Ovary (tissue), 9 donors: ENCODE results near the gene ETV6. TPM values are rescaled to one million over a fixed set of nuclear protein-coding genes. Genes with fewer than 3 reads are reported as not detected.

ENCODE experiments used
- DNase-seq, 5 donors: peaks; one replicate each; pipeline ENCODE4 v3.0.0-alpha.2; 2019 to 2020
- H3K27ac ChIP-seq, 2 donors: fragments of 200-600 bp; one replicate each; pipeline versions ENCODE4 v1.5.1 to v1.8.0; 2019 to 2022
- H3K27me3 ChIP-seq: fragments of 200-600 bp; one replicate; pipeline ENCODE4 v1.8.0; 2022
- H3K36me3 ChIP-seq: fragments of 200-600 bp; sonication (generic); one replicate; pipeline ENCODE4 v1.5.1; 2019
- H3K4me1 ChIP-seq: one replicate; pipeline ENCODE4 v1.8.1; 2013; ENCODE audit warnings: mild to moderate bottlenecking, moderate library complexity; ENCODE audit not compliant: insufficient read depth
- H3K4me3 ChIP-seq: fragments of 200-600 bp; sonication (generic); one replicate; pipeline ENCODE4 v1.5.1; 2017
- H3K9me3 ChIP-seq, 2 donors: fragments of 200-600 bp in 1 of 2; sonication (generic) in 1 of 2; one replicate each; pipeline versions ENCODE4 v1.5.1 to v1.8.1; 2013 to 2019; ENCODE audit warnings: mild to moderate bottlenecking in 1 of 2, moderate library complexity in 1 of 2
- EP300 ChIP-seq: sonication (generic); formaldehyde crosslinking; IDR thresholded peaks from one replicate; pipeline ENCODE4 v1.6.1; 2017; ENCODE audit warnings: antibody characterized with exemption
- POLR2A ChIP-seq: fragments of 450-650 bp; IDR thresholded peaks from one replicate; pipeline ENCODE4 v1.6.1; 2017; ENCODE audit warnings: antibody characterized with exemption, mild to moderate bottlenecking, moderate library complexity
- WGBS, 3 donors: extraction: QIAGEN DNeasy Blood & Tissue Kit in 1 of 3; methylation state at CpG; one replicate each; pipeline versions ENCODE4 v1.1.5 to v1.1.7; 2013 to 2017; 5-methylcytosine and 5-hydroxymethylcytosine counted together
- intact Hi-C, 4 donors: fragments of 100-400 bp; cut with DNase I; formaldehyde crosslinking; loops; one replicate each; pipeline versions ENCODE4 v1.11.0 to v1.15.1; 2022 to 2023
- polyA plus RNA-seq, 2 donors: library from polyadenylated mRNA; stranded (reverse); fragments of 200-250 nt in 1 of 2; fragments of 350-450 nt in 1 of 2; fragmentation: Illumina TruSeq in 1 of 2; extraction: RNeasy Lipid Tissue Mini Kit (QIAGEN cat#74804) in 1 of 2; gene quantifications; one replicate each; pipeline ENCODE4 v1.2.3, GENCODE V29; 2013 to 2014
- total RNA-seq, 7 donors: library from RNA; depleted of rRNA in 2 of 7; stranded (reverse); fragments of >200 nt in 2 of 7; fragmentation: NEBNext Ultra II Directional in 3 of 7; extraction: Animal tissue kit (Norgen Biotek cat#: 25700) in 3 of 7; gene quantifications; one replicate each; pipeline versions ENCODE4 v1.1.0 to v1.2.4, GENCODE V29; 2016 to 2023
- TF ChIP-seq, protein P1 (sequence below), 3 donors: fragments of 450-650 bp in 2 of 3; fragments of 200-600 bp in 1 of 3; IDR thresholded peaks; one replicate each; pipeline versions ENCODE4 v1.5.1 to v1.8.0; 2016 to 2022; ENCODE audit warnings: antibody characterized with exemption in 3 of 3, mild to moderate bottlenecking in 1 of 3
- donor health status: DM: no; HTN: no; CAD: no; lungs with moderate emphysema.
- donor health status: DM: no; HTN: no; CAD: no.
- donor health status: Bipolar disorder and iron deficiency.
- donor health status: DM: yes; HTN: yes; CAD: no.
- donor health status: DM: no; HTN: no; CAD: no.
- donor health status: DM: yes; HTN: yes; CAD: no.

The ETV6 gene
- total and polyA plus RNA-seq, 9 donors, result 4.4 to 34.6 (median 18.3) TPM

DNA sequence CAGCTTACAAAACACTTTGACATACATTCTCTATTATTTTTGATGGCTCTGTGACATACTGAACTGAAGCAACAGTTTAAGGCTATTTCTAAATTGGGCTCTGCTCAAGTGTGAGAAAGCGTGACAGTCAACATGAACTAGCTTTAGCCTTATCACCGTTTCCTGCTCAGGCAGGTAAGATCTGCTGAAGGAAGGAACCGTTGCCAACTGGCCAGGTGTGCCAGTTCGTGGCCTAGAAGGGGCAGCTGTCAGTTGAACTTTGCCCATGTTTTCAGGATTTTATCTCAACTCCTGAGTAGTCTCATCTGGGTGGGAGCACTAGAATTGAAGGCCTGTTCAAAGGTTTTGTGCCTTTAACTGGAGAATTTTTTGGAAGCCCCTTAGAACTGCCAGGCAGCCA lies 79.5 kb downstream of the ETV6 start:
- no peaks in the 10 kb centered on the region for H3K36me3 ChIP-seq
- intact Hi-C loops, result no loop called here
- no peaks in the 10 kb centered on the region for H3K27me3 ChIP-seq
- no peaks in the 10 kb centered on the region for H3K9me3 ChIP-seq
- H3K27ac ChIP-seq, result no peak overlapping the region
- H3K4me1 ChIP-seq, result peaks cover 11% of the 10 kb centered on the region
- DNase-seq, result no peak
- no peak overlapping the region for H3K4me3 ChIP-seq
- 65 to 74% (median 73%) methylated on average over 4 of the region's 4 CpGs for WGBS, 3 donors
- no peak for TF ChIP-seq POLR2A
- TF ChIP-seq, protein P1, sequence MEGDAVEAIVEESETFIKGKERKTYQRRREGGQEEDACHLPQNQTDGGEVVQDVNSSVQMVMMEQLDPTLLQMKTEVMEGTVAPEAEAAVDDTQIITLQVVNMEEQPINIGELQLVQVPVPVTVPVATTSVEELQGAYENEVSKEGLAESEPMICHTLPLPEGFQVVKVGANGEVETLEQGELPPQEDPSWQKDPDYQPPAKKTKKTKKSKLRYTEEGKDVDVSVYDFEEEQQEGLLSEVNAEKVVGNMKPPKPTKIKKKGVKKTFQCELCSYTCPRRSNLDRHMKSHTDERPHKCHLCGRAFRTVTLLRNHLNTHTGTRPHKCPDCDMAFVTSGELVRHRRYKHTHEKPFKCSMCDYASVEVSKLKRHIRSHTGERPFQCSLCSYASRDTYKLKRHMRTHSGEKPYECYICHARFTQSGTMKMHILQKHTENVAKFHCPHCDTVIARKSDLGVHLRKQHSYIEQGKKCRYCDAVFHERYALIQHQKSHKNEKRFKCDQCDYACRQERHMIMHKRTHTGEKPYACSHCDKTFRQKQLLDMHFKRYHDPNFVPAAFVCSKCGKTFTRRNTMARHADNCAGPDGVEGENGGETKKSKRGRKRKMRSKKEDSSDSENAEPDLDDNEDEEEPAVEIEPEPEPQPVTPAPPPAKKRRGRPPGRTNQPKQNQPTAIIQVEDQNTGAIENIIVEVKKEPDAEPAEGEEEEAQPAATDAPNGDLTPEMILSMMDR (IDR thresholded peaks at IDR 0.05), result no peak

DNA sequence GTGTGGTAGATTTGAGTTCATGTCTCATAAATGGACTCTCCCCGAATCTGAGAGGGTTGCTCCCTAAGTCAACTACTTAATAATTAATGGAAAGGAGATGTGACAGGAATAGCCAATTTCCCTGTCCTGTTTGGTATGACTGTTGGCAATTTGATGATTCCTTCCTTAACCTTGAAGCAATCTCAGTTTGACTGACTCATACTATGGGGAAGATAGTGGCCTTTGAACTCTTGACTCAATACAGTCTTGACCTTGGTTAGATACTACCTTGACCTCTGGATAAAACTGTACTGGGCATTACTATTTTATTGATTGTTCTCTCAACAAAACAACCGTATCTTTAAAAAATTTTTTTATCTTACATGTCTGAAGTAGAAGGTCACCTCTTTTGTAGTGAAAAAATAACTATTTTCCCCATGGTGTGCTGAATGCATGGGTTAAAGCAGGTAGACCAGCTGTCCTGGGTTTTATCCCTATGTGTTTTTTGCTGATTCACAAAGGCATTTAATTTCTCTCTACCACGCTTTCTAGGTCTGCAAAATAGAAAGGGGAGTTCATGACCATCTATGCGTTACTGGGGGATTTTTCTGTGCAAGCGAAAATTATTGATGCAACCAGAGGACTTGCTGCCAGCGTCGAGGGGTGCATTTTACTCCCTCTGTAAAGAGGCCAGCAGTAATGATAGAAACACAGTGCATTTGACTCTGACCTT lies 80.1 kb downstream of the ETV6 start:
- H3K36me3 ChIP-seq, result no peaks in the 10 kb centered on the region
- 81 to 84% (median 81%) methylated on average over 7 of the region's 7 CpGs for WGBS, 3 donors
- no peaks in the 10 kb centered on the region for H3K27me3 ChIP-seq
- H3K4me3 ChIP-seq, result no peak overlapping the region
- TF ChIP-seq EP300, result no peak
- no peak for TF ChIP-seq POLR2A
- TF ChIP-seq, protein P1 (IDR thresholded peaks at IDR 0.05), result no peak
- no peak overlapping the region for H3K27ac ChIP-seq
- H3K4me1 ChIP-seq, result peaks cover 10% of the 10 kb centered on the region
- DNase-seq, result no peak
- intact Hi-C loops, result no loop called here
- no peaks in the 10 kb centered on the region for H3K9me3 ChIP-seq

DNA sequence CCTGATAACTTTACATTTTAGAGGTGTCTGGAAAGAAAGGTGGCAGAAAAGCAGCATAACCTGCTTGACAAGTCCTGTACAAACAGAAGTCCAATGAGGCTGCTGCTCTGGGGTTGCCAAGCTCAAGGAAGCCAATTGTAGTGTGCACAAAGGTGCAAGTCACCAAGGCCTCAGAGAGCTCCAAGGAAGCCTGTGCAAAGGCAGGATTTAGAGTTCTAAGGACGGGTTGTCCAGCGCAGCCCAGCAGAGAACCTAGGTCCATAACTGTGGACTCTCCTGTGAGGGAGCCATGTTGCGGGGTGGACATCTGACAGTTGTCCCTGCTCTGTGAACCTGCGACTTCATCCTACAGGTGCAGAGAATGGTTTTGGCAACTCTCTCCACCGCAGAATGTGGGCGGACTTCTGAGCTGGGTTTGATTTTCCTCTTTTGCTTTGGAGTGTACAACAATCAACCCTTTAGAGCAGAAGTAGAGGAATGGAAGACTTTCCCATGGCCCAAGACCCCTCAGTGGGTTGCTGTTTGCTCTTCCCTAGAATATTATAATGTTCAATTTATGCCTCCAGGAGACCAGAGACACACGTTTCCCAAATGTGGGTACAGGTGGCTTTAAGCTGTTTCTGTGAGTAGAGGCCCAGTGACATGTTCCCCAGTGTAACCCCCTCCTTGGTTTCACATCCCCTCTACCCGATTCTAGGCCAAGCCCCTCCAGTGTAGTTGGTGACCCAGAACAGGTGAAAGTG lies 81.0 kb downstream of the ETV6 start:
- H3K36me3 ChIP-seq, result no peaks in the 10 kb centered on the region
- no peak overlapping the region for H3K27ac ChIP-seq
- H3K4me1 ChIP-seq, result peaks cover 6% of the 10 kb centered on the region
- H3K9me3 ChIP-seq, result no peaks in the 10 kb centered on the region
- intact Hi-C loops, result no loop called here
- no peaks in the 10 kb centered on the region for H3K27me3 ChIP-seq
- no peak for DNase-seq
- WGBS, 3 donors, result 95 to 98% (median 96%) methylated on average over 8 of the region's 8 CpGs
- TF ChIP-seq POLR2A, result no peak
- TF ChIP-seq EP300, result no peak
- TF ChIP-seq, protein P1 (IDR thresholded peaks at IDR 0.05), result no peak
- no peak overlapping the region for H3K4me3 ChIP-seq

DNA sequence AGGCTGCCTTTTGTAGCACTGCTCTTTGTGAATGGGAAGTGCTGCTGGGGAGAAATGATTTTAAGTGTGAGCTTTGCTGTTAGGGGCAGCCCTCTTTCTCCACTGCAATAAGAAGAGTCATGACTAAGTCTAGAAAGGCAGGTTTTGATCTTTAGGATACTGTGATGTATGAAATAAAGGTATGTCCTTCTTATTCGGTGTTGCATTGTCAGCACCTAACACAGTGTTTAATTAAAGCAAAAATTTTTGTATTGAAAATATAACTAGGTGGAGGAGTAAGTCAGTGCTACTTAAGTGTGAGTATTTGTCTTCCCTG lies 81.5 kb downstream of the ETV6 start:
- no peaks in the 10 kb centered on the region for H3K9me3 ChIP-seq
- WGBS, 3 donors, result 85 to 90% (median 88%) methylated on average over 1 of the region's 1 CpG
- TF ChIP-seq EP300 (no peak), POLR2A (no peak)
- TF ChIP-seq, protein P1 (IDR thresholded peaks at IDR 0.05), result no peak
- H3K4me1 ChIP-seq, result peaks cover 5% of the 10 kb centered on the region
- H3K27ac ChIP-seq, result no peak overlapping the region
- no peaks in the 10 kb centered on the region for H3K36me3 ChIP-seq
- no peaks in the 10 kb centered on the region for H3K27me3 ChIP-seq
- no peak for DNase-seq
- H3K4me3 ChIP-seq, result no peak overlapping the region
- intact Hi-C loops, result no loop called here
